HL-60/S4 treated with phorbol 12-myristate 13-acetate at 8.2 ng/mL for 4 days and 3 days (cell line): Measurements from ENCODE around the gene ANKRD1.
"Not testable (repeated sequence)": the region's sequence is repeated elsewhere in the genome, so short reads cannot be mapped to it uniquely, and the experiment has no call there.

Experiments
- in situ Hi-C: fragments of 300-500 bp; cut with MboI; formaldehyde crosslinking; loops from 2 replicates; pipeline ENCODE4 v1.15.0; 2022; ENCODE audit warnings: low sequenced_read_pairs

Gene ANKRD1

DNA sequence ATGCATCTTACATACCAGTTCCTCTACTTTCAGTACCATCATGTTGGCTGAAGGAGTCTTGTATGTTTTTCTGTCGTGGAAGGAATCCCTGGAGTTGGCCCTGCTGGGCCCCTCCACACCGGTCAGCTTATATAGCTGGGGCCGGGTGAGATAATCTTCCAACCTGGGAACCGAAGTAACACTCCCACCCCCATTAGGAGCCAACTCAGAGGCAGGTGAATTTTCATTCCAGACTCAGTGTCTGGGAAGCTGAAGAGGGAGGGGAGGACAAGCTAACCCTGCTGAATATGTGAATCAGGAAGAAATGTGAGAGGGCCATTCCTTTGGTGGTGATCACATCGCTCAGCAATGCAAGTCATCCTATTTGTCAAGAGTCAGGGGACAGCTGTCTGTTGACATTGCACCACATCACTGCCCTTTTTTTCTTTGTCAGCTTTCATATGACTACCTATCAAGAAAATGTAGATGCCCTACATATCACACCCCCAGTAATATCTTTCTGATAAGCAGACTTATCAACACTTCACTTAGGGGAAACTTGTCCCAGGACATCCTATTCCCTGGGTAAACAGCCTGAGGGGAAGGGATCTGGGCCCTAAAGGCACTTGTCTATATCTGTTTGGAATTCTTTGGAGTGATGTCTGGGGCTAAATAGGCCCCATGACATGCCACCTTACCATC is at the start of gene ANKRD1:
TSS of gene ANKRD1 (minus strand) at position 102 of the 681 bp plus-strand sequence. CDS start at position 42, 60 bp downstream.
- in situ Hi-C loops, result no loop called here

DNA sequence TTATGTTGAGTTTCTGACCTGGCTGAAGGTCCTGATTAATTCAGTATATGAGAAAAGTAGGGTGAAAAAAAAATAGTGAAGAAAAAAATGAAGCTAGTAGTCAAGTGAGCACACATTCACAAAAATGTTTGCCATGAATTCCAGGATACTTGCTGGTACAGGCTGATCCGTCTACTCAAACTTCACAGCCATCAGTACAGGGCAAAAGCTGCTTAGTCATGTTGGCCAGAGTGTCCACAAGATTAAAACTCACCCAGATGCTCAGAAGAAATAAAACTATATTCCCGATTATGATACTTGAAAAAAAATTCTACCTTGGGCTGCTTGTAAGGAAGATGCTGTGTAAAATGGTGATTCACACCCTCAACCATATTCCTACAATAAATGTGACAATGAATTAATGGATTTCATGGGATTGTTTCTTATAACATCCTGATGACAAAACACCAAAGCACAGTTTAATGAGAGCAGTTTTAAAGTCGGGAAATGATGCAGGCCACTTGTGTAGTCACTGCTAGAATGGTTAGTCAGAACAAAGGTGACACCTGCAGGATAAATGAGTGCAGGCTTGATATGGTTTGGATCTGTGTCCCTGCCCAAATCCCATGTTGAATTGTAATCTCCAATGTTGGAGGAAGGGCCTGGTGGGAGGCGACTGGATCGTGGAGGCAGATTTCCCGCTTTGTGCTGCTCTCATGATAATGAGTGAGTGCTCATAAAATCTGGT is 49.2 kb upstream of the ANKRD1 start:
- in situ Hi-C loops, result no loop called here

DNA sequence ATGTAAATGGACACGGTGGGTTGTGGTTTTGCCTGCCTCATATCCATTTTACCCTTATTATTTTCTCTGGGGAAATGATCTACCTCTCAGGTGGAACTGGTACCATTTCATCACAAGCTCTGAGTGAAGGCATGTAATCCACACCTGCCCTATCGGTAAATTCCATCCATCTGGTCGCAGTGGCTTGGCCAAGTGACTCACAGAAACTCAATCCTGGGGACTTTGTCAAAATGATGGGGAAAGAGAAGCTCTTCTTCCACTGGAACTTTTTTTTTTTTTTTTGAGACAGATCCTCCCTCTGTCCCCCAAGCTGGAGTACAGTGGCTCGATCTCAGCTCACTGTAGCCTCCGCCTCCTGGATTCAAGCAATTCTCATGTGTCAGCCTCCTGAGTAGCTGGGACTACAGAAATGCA is 48.2 kb upstream of the ANKRD1 start:
- in situ Hi-C loops, result no loop called here

DNA sequence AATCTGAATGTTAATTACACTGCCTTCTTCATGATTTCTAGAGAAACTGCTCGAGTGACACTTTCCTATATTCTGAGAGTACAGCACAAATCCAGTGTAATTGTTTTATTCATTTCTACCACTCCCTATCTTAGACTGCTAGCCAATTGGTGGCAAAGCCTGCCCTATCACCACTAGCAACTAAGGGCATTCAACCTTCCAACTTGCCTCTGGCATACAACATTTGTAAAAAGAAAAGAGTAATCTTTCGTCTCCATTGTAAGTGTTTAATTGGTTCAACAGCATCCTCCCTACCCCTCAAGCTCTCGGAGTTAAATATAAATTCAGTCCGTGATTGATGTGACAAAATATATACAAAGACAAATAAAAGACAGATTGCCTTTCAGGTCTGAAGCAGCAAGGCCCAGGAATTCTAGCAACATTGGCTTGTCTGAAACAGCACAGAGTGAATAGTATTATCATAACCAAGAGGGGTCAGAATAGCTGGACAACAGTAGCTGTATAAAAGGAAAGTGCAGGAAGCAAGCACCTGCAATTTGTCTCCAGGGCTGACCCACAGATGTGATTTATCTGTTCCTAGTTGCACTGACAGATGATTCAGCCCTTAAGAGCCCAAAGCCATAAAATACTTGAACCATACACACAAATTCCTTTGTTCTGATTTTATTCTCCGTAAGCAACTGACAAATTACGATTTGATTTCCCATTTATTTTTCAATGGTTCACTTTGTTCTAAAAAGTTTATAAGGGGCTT is 47.6 kb upstream of the ANKRD1 start:
- in situ Hi-C loops, result no loop called here

DNA sequence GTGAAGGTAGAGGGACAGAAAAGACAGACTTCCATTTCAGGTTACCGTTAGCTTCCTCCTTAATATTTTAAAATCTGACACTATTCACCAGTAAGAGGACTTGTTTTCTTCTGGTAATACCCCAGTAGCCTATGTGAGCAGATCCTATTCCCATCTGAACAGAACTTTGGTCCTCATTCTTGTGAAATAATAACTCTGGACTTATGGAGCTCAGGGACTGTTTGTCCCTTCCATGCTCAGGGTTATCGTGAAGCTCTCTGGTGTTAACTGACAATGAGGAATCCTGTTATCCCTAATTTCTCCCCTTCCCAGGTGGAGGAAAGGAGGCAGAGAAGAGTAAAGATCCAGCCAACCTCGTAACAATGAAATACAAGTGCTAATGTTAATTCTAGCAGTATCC is 47.0 kb upstream of the ANKRD1 start:
- in situ Hi-C loops, result no loop called here

DNA sequence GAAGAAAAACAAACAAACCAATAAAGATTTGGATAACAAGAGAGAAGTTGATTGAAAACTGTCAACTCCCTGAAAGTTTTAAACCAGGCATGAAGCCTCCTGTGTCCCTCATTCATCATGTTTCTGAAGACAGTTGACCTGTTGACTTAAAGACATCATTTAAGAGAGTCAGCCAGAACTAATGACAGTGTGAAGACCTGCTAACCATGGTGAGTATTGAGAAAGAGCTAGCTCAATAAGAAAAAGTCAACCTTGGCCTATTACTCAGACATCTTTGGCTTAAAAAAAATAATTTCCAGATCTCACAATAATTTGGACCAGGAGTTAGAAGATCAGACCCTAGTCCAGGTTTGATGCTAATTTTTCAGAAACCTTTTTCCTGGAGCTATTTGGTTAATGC is 45.3 kb upstream of the ANKRD1 start:
- in situ Hi-C loops, result no loop called here

DNA sequence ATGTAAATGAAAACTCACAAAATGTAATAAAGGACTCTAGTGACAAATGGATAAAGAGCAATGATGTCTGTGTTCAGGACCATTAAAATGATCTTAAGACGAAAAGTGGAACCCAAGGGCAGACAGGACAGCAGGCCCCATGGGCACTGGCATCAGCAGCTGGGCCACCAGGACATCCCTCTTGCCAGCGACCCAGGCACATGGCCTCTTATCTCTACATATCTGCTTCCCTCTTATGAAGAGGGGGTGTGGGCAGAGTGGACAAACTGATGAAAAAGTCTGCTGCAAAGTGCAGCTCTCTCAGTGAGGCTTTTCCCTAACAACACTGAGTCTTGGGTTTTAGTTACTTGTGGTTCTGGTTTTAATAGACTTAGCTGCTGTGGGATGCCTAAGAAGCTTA is 44.8 kb upstream of the ANKRD1 start:
- in situ Hi-C loops, result no loop called here

DNA sequence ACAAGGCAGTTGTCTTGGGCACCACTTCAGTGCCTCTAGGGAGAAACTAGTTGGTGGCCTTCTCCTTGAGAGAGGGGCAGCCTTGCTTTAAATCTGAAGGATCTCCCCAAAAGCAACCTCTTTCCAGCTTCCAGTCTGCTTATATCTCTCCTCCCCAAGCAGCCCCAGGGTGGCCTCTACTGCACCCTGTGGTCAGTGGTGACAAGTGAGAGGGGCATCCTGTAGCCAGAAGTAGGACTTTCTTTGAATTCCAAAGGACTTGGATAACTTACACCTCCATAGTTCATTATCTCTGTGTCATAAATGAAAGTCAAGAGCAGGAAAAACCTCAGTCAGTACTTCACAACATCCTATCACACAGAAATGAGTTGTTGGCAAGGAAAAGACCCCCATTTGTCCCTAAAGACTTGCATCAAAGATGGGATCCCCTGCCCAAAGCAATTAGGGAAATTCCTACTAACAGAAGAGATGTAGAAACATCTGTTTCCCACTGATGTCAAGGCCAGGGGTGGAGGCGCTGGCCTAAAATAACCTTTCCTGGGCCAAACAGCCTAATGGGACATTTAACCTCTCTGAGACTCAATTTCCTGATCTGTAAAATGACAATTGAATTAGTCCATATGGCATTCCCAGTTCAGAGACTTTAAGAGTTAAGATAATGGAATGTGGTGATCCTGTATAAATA is 44.0 kb upstream of the ANKRD1 start:
- in situ Hi-C loops, result no loop called here

DNA sequence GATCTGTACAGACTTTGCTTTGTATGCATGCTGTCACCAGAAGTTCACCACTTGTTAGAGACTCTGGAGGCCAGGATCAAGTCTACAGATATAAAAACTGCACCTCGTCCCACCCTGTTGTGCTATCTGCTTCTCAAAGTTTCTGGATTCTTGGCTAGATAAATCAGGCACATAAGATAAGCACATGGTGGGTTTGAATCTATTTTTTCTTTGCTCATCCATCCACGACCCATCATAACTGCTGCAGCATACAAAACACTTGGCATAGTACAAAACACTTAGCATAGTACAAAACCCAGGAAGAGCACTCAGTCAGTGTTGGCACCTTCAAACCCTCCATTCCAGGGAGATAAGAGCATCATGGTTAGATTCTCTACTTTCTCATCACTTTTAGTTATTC is 42.4 kb upstream of the ANKRD1 start:
- in situ Hi-C loops, result no loop called here

DNA sequence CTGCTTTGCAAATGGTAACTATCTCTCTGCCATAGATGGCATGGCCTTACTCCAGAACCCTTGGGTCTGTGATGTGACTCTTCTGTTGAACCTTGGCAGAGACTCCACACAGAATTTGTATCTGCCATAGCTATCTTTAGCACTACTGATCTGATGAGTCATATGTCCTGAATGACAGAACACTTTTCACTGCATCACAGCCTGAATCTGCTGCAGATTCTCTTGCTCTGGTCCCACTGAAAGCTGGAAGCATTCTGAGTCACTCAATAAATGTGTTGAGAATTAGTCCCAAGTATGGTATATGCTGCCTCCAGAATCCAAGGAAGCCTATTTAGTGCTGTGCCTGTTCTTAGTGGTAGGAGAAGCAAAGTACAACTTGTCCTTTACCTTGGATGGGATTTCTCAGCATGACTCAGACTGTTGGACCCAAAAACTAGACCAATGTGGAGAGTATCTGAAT is 39.5 kb upstream of the ANKRD1 start:
- in situ Hi-C loops, result no loop called here

DNA sequence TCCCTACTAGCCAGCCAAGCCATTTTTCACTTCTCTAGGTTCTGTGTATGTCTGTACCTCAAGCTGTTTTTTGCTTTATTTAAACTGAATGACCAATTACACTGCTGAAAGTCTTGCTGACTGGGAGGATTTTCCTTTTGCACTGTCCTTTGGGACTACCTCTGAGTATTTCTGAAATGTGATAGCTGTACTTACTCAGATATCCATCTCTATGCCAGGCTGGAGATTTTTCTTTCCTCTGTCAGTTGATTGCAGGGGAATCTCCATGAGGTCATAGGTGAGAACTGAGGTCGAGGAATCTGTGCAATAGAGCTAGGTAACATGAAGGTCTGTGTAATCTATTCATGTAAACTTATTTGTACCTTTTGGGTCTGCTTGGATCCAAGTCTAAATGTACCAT is 38.9 kb upstream of the ANKRD1 start:
- in situ Hi-C loops, result no loop called here

DNA sequence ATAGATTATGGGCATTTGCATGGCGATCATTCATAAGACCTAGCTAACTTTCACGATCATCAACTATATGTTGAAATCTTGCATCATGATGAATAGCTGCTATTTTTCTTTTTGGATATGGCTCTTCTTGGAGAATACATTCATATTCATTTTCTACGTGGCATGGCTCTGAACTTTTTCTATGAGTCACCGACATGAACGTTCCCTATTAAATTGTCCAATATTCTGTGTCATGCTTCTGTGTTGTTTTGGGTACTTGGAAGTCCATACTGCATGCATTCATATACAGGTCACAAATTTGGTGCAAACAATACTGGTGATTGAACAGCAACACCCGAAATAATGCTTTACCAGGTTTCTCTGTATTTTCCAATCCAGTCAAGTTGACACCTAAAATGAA is 37.9 kb upstream of the ANKRD1 start:
- in situ Hi-C loops, result no loop called here

DNA sequence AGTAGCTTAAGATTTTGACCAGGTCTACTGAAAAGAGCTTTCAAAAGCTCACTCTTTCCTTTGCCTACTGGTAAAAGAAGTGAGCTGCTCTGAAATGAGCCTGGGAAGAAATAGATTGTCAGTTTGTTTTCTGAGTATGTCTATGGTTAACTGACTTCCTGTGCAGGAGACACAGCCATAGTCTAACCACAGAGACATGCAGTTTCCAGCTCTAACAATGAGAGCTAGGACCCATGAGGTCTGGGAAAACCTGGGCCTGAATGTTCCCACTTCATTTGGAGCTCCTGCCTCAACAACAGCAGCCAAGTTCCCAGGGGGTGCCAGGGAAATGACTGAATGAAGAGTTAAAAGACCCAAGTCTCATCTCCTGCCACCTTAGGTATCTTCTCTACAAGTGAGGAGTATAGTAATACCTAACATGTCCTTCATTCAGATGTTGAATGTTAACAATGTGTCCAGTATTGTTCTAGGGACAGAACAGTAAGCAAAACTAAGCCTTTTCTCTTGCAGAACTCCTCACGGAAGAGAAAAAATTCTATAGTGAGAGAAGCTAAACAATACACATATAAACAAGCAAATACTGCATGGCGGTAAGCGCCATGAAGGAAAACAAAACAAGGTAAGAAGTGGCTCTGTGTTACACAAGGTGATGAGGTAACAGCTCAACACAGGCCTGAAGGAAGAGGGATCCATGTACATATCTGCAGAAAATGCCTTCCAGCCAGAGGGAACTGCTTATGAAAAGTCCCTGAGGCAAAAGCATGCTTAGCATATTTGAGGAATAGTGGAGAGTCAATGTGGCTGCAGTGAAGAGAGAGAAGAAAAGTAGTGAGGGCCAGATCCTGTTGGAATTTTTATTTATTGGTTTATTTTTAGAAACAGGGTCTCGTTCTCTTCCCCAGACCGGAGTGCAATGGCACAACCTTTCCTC is 26.4 kb upstream of the ANKRD1 start:
- in situ Hi-C loops, result no loop called here

DNA sequence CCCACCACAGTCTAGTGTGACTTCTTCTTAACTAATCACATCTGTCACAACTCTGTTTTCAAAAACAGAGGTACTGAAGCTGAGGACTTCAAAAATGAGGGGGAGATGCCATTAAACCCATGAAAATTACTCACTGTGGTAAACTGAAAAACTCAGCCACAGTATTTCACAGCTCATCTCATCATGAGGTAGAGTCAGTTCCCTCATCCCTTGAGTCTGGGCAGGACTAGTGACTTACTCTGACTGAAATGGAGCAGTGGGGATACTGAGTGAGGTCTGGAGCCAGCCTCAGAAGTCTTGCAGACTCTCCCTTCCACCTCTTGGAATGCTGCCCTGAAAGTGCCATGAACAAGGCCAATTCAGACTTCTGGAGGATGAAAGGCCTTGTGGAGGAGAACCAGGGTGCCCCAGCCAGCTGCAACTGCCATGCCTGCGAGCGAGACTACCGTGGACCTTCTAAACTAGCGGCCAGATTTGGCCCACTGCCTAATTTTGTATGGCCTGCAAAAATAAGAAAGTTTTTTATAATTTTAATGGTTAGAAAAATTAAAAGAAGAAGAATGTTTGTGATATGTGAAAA is 24.7 kb upstream of the ANKRD1 start:
- in situ Hi-C loops, result no loop called here

DNA sequence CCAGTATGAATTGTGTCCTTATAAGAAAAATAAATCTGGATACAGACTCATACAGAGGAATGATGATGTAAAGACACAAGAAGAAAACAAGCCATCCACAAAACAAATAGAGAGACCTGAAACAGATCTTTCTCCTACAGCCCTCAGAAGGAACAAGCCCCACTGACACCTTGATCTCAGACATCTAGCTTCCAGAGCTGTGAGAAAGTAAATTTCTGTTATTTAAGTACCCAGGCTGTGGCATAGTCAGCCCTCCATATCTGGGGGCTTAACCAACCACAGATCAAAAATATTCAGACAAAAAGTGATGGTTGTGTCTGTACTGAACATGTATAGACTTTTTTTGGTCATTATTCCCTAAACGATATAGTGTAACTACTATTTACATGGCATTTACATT is 23.9 kb upstream of the ANKRD1 start:
- in situ Hi-C loops, result no loop called here

DNA sequence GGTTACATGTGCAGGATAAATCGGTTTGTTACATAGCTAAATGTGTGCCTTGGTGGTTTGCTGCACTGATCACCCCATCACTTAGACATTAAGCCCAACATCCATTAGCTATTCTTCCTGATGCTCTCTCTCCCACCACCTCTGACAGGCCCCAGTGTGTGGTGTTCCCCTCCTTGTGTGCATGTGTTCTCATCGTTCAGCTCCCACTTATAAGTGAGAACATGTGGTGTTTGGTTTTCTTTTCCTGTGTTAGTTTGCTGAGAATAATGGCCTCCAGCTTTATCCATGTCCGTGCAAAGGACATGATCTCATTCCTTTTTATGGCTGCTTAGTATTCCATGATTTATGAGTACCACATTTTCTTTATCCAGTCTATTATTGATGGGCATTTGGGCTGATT is 22.1 kb upstream of the ANKRD1 start:
- in situ Hi-C loops, result not testable (repeated sequence)

DNA sequence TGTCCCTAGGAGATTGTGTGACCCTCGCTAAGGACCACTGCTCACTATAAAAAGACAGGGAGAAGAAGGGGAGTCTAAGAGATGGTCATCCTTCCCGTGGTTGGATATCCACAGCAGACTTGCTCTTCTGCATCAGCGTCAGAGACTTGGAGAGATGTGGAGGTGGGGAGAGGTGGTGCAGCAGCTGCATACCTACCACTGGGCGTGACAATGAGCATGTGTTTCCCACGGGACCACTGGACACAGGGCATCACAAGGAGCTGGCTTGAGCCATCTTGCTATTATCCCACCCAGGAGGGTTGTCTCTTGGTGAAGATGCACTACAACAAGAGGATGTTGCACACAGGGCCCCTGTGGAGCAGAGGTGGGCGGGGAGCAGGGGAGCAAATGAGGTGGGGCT is 18.8 kb upstream of the ANKRD1 start:
- in situ Hi-C loops, result no loop called here

DNA sequence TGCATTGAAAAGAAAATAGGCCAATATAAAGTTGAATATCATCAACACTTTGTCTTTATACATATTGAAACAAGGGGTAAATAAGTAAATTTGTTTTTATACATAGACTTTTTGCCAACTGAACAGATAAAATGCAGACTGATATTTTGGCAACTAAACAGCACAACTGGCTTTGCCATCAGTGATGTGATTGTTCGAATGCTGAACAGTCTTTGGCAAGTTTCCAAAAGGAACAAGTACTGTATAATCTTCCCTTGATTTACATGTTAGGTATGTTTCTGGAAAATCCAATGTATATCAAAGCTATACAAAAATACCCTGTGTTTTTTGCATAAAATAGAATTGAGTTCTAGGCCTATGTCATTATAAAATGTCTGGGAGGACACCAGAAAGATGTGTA is 18.2 kb upstream of the ANKRD1 start:
- in situ Hi-C loops, result no loop called here

DNA sequence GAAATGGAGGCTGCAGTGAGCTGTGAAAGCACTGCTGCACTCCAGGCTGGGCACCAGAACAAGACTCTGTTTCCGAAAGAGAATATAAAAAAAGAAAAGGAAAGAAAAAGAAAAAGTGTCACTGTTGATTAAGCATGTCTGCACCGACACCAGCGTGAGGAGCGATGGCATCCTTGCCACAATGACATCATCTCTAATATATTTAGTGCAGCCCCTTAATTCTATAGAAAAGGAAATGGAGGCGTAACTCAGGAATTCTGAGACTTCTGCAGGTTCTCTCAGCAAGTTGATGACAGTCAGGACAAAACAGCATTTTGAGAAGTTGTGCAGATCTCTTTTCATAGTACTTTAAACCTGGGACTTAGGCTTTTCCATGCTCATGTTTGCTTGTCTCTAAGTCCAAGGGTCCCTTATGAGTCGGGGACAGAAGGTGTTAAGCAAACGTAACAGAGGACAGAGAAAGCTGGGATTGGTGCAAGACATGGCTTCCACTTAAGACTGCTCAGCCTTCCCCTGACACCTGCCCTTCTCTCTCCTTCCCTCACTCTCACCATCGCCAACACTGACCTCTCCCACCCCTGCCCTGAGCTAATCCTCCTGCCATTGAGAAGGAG is 16.9 kb upstream of the ANKRD1 start:
- in situ Hi-C loops, result no loop called here
